Measurements from ENCODE around the gene OPN1LW.
"Not testable (repeated sequence)": the region's sequence is repeated elsewhere in the genome, so short reads cannot be mapped to it uniquely, and the experiment has no call there.

The OPN1LW gene

DNA sequence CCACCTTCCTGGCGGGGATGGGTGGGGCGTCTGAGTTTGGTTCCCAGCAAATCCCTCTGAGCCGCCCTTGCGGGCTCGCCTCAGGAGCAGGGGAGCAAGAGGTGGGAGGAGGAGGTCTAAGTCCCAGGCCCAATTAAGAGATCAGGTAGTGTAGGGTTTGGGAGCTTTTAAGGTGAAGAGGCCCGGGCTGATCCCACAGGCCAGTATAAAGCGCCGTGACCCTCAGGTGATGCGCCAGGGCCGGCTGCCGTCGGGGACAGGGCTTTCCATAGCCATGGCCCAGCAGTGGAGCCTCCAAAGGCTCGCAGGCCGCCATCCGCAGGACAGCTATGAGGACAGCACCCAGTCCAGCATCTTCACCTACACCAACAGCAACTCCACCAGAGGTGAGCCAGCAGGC, at the start of gene OPN1LW:
OPN1LW (plus strand) TSS at position 234 of the 400 bp plus-strand sequence; CDS start at position 275, 41 bp downstream.
- not testable (repeated sequence) for H3K4me3 ChIP-seq (ENCODE audit: low read depth, low read length); DNase-seq (ENCODE audit: low read depth)

DNA sequence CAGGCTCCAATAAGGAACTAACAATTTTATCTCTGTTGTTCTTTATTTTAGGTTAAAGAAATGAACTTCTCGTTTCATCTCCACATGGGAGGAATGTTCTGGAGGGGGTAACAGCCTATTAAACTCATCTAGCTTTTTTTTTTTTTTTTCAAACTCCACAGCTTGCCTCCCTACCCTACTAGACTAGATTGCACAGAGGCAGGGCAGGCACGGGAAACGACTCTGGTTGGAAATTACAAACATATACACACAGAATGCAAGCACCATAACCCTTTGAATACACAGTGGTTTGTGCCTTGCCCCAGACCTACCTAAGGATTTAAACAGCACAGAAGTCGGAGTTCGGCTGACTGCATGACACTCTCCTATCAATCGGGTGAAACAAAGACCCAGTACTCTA, 49.2 kb upstream of the OPN1LW start:
- DNase-seq (ENCODE audit: low read depth) = no peak
- H3K4me3 ChIP-seq (ENCODE audit: low read depth, low read length) = no peak overlapping the region
- TF ChIP-seq, protein P1, sequence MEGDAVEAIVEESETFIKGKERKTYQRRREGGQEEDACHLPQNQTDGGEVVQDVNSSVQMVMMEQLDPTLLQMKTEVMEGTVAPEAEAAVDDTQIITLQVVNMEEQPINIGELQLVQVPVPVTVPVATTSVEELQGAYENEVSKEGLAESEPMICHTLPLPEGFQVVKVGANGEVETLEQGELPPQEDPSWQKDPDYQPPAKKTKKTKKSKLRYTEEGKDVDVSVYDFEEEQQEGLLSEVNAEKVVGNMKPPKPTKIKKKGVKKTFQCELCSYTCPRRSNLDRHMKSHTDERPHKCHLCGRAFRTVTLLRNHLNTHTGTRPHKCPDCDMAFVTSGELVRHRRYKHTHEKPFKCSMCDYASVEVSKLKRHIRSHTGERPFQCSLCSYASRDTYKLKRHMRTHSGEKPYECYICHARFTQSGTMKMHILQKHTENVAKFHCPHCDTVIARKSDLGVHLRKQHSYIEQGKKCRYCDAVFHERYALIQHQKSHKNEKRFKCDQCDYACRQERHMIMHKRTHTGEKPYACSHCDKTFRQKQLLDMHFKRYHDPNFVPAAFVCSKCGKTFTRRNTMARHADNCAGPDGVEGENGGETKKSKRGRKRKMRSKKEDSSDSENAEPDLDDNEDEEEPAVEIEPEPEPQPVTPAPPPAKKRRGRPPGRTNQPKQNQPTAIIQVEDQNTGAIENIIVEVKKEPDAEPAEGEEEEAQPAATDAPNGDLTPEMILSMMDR (conservative IDR thresholded peaks at IDR 0.05; ENCODE audit: low read depth, low read length) = no peak

DNA sequence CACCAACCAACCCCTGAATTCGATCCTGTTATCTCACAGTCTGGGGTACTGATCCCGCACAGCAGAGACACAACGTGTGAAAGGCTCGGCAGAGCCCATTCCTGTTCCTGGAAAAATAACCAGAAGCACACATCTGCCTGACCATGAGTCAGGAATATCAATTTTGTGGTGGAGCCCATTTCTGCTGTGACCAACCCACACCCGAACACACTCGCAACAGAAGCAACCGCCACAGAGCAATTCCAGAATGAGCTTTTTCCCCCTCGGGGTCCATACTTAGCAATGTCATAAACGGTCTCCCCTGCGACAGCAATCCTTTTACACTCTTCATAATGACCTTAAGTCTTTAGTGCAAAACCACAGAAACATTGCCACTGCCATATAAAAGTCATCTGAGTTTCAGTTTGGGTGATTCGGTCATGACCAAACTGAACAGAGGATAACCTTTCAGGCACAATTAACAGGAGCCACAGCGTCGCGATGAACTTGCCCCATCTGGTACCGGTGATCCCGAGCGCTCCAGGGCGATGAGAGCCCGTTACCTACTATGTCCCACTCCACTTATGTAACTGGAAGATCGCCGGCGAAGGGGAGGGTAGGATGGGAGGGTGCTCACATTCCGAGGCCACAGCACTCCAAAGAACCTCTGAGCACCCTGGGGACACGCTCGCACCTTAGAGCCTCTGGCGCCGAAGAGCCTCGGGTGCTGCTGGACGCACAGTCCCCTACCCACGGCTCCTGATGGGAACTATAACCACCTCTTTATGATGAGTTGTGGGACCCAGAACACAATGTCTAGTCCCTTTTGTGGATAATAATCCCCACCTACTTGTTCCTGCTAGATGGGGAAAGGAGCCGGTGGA, 47.7 kb upstream of the OPN1LW start:
- no peak for DNase-seq (ENCODE audit: low read depth)

DNA sequence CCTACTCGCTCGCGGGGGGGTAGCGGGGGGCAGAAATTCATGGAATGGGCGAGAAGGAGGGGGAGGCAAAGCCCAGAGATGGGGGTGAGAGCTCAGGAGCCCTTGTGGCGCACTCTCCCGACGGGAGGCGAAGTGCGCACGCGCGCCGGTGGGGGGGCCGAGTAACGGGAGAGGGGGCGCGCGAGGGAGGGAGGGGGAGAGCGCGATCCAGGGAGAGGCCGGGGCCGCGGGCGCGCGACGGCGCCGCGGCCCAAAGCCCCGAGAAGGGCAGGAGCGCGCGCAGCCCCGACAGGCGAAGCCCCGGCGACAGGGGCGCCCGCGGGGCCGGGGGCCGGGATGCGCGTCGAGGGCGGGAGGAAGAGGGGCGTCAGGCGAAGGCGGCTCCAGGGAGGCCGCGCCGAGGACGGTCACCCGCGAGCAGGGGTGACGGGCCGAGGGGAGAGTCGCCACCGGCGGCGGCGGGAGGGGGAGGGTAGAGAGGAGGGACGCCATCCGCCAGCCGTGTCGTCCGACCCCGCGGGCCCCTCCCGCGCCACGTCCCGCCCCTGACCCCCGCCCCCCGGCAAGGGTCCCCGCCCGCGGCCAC, 46.9 kb upstream of the OPN1LW start:
- peak; percentile 65 for DNase-seq (ENCODE audit: low read depth)
- H3K4me3 ChIP-seq (ENCODE audit: low read depth, low read length) = peak overlapping the region; percentile 66
- TF ChIP-seq, protein P1 (conservative IDR thresholded peaks at IDR 0.05; ENCODE audit: low read depth, low read length) = no peak

More for the DNA sequence above, 47.7 kb upstream of the OPN1LW start:
- peak overlapping the region; percentile 66 for H3K4me3 ChIP-seq (ENCODE audit: low read depth, low read length)
- TF ChIP-seq, protein P1 (conservative IDR thresholded peaks at IDR 0.05; ENCODE audit: low read depth, low read length) = no peak

DNA sequence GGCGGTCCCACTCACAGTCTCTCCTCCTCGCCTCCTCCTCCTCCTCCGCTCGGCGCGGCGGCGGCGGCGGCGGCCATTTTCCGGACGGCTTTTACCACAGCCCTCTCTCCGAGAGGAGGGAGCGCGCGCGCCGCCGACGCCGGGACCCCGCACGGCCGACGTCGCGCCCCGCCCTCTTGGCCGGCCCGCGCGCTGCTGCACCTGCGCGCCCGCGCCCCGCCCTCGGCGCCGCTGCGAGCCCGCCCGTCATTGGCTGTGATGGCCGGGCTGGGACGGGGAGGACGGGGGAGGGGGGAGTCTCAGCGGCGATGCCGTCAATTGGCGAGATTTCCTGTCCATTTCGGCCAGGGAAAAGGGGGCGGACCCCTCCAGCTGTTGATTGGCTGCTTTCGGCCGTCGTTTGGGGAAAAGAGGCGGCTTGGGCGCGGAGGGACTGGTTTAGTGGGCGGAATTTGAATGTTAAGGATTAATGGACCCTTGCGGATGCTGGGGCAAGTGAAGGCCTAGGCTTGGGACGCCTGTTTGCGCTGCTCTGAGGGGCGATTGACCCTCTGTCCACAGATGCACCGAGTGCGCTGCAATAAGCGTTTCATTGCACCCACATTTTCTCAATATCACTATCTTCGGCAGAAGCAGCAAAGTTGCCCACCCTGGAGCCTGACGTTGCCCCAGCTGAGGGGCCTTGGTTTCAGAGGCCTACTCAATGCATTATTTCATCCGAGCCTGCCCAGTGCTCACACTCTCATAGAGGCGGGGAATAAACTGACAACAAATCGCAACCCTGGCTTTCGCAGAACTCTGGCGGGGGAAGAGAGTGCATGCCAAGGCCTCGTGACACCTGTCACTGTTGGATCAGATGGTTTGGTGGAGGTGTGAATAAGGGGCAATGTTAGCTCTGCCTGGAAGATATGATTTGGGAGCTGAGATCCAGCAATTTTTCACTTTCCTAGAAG, 46.2 kb upstream of the OPN1LW start, which contains the start of gene MECP2:
MECP2 (minus strand) TSS at position 129 of the 953 bp plus-strand sequence.
- DNase-seq (ENCODE audit: low read depth) = peak; percentile 94
- TF ChIP-seq, protein P1 (conservative IDR thresholded peaks at IDR 0.05; ENCODE audit: low read depth, low read length) = no peak

DNA sequence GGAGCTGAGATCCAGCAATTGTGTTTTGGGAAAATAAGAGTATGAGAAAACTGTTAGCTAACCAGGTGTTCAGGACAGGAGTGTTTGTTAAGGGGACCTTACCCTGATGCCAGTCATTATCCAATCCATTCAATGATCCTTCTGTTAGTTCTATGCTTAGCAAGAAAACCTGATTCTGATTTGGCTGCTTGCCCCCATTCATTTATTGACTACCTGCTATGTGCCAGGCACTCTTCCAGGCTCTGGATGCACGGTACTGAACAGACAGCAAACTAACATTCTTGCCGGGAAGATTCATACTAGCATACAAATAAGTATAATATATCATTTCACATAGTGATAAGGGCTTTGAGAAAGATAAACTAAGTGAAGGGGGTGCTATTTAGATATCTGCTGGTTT, 45.5 kb upstream of the OPN1LW start:
- TF ChIP-seq, protein P1 (conservative IDR thresholded peaks at IDR 0.05; ENCODE audit: low read depth, low read length) = no peak
- no peak overlapping the region for H3K4me3 ChIP-seq (ENCODE audit: low read depth, low read length)
- DNase-seq (ENCODE audit: low read depth) = no peak

More for the DNA sequence above, 46.2 kb upstream of the OPN1LW start, which contains the start of gene MECP2:
- H3K4me3 ChIP-seq (ENCODE audit: low read depth, low read length) = peak within 1 kb of the TSS; percentile 66
